Activated CD4-positive, alpha-beta memory T cell treated with anti-CD3 and anti-CD28 coated beads for 36 hours (primary cell): ENCODE results near the gene SHB. TPM values are rescaled to one million over a fixed set of nuclear protein-coding genes. Genes with fewer than 3 reads are reported as not detected.

Experiments used
- CTCF ChIA-PET: fragments of 350-600 bp; sonication (Branson Sonifier 250); formaldehyde crosslinking; loops from one replicate; lab custom pipeline; 2021; ENCODE audit warnings: antibody characterized with exemption, inconsistent platforms; lab: Charles Lee
- POLR2A ChIA-PET: fragments of 350-600 bp; sonication (Branson Sonifier 250); formaldehyde crosslinking; loops from one replicate; lab custom pipeline; 2021; ENCODE audit warnings: antibody characterized with exemption; lab: Charles Lee
- DNase-seq: peaks from one replicate; pipeline ENCODE4 v3.0.0-alpha.2; 2020
- H3K27ac Mint-ChIP-seq: one replicate; pipeline ENCODE4 v1.8.0; 2021; ENCODE audit warnings: mixed read lengths
- H3K27me3 Mint-ChIP-seq: one replicate; pipeline ENCODE4 v1.8.0; 2021; ENCODE audit warnings: mixed read lengths
- H3K36me3 Mint-ChIP-seq: one replicate; pipeline ENCODE4 v1.8.0; 2021; ENCODE audit warnings: mixed read lengths
- H3K4me1 Mint-ChIP-seq: one replicate; pipeline ENCODE4 v1.8.0; 2021; ENCODE audit warnings: low read depth, mixed read lengths
- H3K4me3 Mint-ChIP-seq: one replicate; pipeline ENCODE4 v1.8.0; 2021; ENCODE audit warnings: mild to moderate bottlenecking, mixed read lengths
- H3K9me3 Mint-ChIP-seq: one replicate; pipeline ENCODE4 v1.8.0; 2021; ENCODE audit warnings: mixed read lengths
- intact Hi-C: fragments of 100-400 bp; cut with micrococcal nuclease; formaldehyde crosslinking; loops from one replicate; pipeline ENCODE4 v1.15.1; 2023
- total RNA-seq, 2 experiments: library from RNA; stranded (reverse); gene quantifications; one replicate each; pipeline ENCODE4 v1.2.3, GENCODE V29; 2021

Gene SHB
- total RNA-seq, 2 experiments from 2014 or later, result 1.1 to 1.2 TPM

DNA sequence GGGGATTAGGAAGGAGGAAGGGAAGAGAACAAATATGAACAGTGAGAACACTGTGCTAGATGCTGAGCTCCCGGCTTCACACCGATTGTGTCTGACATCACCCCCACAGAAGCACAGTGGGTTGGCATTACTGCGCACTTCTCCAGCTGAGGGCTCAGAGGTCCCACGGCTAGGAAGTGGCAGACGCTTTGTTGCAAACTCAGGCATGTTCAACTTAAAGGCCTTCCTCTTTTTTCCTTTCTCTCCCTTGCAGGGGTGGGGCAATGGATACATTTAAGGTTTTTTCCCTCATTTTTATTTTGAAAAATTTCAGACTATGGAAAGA lies 15.5 kb upstream of the SHB start:
- Mint-ChIP-seq H3K9me3 (no peaks in the 10 kb centered on the region), H3K27me3 (peaks cover 14% of the 10 kb centered on the region), H3K36me3 (no peaks in the 10 kb centered on the region), H3K4me1 (no peaks in the 10 kb centered on the region), H3K4me3 (no peak overlapping the region), H3K27ac (no peak overlapping the region)
- no peak for DNase-seq
- ChIA-PET POLR2A (no interaction called here), CTCF (interaction anchor here (1.7 to 2.6 kb wide), 2 partner anchors 76 to 171 kb away, joined by 5 to 8 read pairs; no protein-coding TSS in a partner anchor)
- intact Hi-C loops, result loop anchor here (10.0 kb wide), 1 partner anchor 280 kb away; no protein-coding TSS in a partner anchor

DNA sequence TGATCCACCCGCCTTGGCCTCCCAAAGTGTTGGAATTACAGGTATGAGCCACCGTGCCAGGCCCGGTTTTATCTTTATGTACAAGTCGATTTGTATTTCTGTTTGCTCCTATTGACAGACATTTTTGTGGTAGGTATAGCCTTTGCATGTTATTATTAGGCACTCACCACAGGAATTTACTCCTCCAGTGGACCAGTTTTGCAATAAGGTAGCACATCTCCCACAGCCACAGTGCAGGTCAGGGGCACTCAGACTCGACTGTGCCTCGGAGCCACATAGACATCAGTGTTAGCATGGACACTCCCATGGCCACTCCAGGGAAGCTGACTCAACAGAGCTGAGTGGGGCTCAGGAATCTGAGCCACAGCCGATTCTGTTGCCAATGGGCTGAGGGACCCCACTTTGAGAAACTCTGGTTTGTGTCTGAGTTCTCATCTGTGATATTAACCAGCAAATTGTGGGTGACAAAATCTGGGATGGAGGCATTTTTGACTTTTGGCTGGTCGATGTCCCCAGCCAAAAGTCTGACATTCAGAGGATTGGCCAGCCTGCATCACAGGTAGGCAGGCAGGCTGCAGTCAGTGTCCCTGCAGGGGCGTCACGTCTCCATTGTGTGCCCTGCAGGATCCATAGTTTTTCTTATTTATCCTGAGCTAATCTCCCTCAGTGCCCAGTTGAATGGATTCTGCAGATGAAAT lies 15.0 kb upstream of the SHB start:
- no peaks in the 10 kb centered on the region for H3K9me3 Mint-ChIP-seq
- H3K4me3 Mint-ChIP-seq, result no peak overlapping the region
- CTCF ChIA-PET, result interaction anchor here (1.7 to 2.6 kb wide), 2 partner anchors 76 to 170 kb away, joined by 5 to 8 read pairs; no protein-coding TSS in a partner anchor
- DNase-seq, result no peak
- H3K36me3 Mint-ChIP-seq, result no peaks in the 10 kb centered on the region
- H3K27me3 Mint-ChIP-seq, result peaks cover 17% of the 10 kb centered on the region
- no peaks in the 10 kb centered on the region for H3K4me1 Mint-ChIP-seq
- POLR2A ChIA-PET, result no interaction called here
- no peak overlapping the region for H3K27ac Mint-ChIP-seq
- intact Hi-C loops, result loop anchor here (10.0 kb wide), 1 partner anchor 281 kb away; no protein-coding TSS in a partner anchor

DNA sequence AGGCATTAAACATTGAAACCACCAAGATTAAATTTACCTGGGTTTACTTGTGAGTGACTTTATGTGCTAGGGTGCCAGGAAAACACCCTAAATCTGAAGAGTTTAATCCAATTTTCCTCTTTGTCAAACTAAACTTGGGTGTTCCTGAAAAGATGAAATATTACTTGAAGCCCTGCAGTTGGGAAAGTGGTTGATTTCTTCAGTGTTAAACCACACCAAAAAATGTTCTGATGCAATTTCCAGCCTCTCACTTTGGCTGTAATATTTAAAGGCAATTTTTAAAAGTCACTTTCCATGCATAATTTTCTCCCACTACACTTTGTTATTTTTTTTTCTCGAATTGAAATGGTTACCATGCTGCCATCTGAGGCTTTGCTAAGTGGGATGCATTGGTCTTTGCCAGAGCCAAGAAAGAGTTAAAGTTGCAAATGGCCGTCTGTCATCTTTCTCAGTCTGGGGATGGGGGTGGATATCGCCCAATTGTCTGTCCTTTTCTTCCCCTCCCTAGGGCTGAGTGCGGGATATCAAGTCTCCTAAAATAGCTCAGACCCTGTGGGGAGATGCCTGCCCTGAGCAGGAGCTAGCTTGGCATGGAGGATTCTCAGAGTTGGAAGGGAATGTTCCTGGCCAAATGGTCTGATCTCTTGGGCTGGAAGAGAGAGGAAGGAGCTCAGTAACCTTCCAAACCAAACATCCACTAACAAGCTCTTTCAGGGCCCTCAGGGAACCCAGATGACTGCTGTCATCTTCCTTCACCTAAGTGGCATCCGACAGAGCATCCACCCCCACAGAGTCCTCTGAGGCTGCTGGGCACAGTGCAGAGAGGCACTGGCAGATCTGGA lies 13.6 kb upstream of the SHB start:
- POLR2A ChIA-PET, result no interaction called here

DNA sequence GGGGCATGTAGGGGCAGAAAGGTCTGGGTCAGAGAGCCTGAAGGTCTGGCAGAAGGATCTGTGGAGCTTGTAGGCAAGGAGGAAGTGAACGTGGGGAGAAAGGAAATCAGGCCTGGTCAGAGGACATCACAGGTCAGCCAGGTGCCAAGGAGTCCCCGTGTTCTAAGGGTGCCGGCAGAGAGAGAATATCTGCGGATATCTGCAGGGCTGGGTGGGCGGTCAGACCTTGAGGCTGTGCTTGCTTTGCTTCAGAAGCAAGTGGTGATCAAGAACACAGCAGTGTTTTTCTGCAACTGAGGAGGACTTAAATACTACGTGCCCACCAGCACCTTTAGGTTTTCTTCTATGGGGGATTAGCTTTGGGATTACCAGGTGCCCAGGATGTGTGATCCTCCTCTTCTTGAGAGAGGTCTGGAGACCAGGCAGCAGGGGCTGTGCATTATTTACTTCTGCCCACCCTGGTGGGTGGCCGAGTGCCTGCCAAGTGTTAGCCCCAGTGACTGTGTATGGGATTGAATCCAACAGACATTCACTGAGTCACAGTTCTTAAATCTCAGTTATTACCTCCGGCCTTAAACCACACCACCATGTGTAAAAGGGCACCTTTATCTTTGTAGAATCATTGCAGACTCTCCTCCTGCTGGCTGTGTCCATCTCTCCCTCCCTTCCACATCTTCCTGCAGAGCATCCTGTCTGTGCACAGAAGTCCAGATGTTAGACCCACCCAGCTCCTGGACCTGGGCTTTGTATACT lies 12.5 kb upstream of the SHB start:
- intact Hi-C loops, result loop anchor here (10.0 kb wide), 1 partner anchor 283 kb away; no protein-coding TSS in a partner anchor
- Mint-ChIP-seq H3K4me1 (no peaks in the 10 kb centered on the region), H3K27ac (no peak overlapping the region), H3K9me3 (no peaks in the 10 kb centered on the region), H3K27me3 (peaks cover 16% of the 10 kb centered on the region), H3K36me3 (no peaks in the 10 kb centered on the region), H3K4me3 (no peak overlapping the region)
- ChIA-PET CTCF (no interaction called here), POLR2A (no interaction called here)
- DNase-seq, result no peak

More for the DNA sequence above, 13.6 kb upstream of the SHB start:
- no peaks in the 10 kb centered on the region for H3K36me3 Mint-ChIP-seq
- H3K4me3 Mint-ChIP-seq, result no peak overlapping the region
- intact Hi-C loops, result loop anchor here (10.0 kb wide), 1 partner anchor 282 kb away; no protein-coding TSS in a partner anchor
- H3K27me3 Mint-ChIP-seq, result peaks cover 17% of the 10 kb centered on the region
- no peaks in the 10 kb centered on the region for H3K9me3 Mint-ChIP-seq
- no peaks in the 10 kb centered on the region for H3K4me1 Mint-ChIP-seq
- CTCF ChIA-PET, result interaction anchor here (2.6 kb wide), 1 partner anchor 169 kb away, joined by 8 read pairs; no protein-coding TSS in a partner anchor
- no peak overlapping the region for H3K27ac Mint-ChIP-seq
- no peak for DNase-seq

DNA sequence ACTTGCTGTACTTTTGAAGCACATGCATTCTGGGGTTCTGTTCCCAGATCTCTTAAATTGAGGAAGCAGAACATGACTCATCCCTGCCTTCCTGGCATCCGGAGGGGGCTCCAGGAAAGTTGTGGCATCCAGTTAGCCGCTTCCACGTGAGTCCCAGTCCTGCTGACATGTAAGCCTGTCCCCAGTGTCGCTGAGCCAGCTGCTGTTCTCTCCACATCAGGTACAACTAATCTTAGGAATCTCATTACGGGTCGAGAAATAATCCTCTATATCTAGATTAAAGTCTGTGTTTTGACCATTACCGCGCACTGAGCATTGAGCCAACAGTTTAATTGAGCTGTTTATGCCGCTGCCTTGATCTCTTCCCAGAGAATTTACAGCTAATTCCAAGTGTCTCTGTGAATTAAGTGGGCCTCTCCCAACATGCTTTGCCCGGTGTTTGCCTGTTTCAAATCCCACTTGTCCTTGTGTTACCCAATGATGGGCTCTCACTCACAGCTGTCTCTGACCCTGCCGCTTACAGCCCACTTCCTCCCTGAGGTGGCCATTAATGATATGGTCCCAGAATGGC lies 10.5 kb upstream of the SHB start:
- Mint-ChIP-seq H3K4me1 (no peaks in the 10 kb centered on the region), H3K4me3 (no peak overlapping the region), H3K27me3 (peaks cover 13% of the 10 kb centered on the region), H3K36me3 (no peaks in the 10 kb centered on the region), H3K9me3 (peaks cover 5% of the 10 kb centered on the region), H3K27ac (no peak overlapping the region)
- DNase-seq, result no peak
- intact Hi-C loops, result loop anchor here (10.0 kb wide), 1 partner anchor 285 kb away; no protein-coding TSS in a partner anchor
- ChIA-PET POLR2A (no interaction called here), CTCF (interaction anchor here (4.7 kb wide), 1 partner anchor 8 kb away, joined by 22 read pairs; no protein-coding TSS in a partner anchor)

DNA sequence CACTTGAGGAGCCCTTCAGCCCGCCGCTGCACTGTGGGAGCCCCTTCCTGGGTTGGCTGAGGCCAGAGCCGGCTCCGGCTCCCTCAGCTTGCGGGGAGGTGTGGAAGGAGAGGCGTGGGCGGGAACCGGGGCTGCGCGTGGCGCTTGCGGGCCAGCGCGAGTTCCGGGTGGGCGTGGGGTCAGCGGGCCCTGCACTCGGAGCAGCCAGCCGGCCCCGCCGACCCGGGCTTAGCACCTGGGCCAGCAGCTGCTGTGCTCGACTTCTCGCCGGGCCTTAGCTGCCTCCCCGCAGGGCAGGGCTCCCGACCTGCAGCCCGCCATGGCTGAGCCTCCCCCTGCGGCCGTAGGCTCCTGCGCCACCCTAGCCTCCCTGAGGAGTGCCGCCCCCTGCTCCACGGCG lies 6.2 kb upstream of the SHB start:
- intact Hi-C loops, result no loop called here
- H3K27me3 Mint-ChIP-seq, result peaks cover 8% of the 10 kb centered on the region
- DNase-seq, result no peak
- ChIA-PET CTCF (no interaction called here), POLR2A (no interaction called here)
- no peak overlapping the region for H3K27ac Mint-ChIP-seq
- peaks cover 5% of the 10 kb centered on the region for H3K9me3 Mint-ChIP-seq
- H3K4me3 Mint-ChIP-seq, result no peak overlapping the region
- H3K36me3 Mint-ChIP-seq, result no peaks in the 10 kb centered on the region
- no peaks in the 10 kb centered on the region for H3K4me1 Mint-ChIP-seq

DNA sequence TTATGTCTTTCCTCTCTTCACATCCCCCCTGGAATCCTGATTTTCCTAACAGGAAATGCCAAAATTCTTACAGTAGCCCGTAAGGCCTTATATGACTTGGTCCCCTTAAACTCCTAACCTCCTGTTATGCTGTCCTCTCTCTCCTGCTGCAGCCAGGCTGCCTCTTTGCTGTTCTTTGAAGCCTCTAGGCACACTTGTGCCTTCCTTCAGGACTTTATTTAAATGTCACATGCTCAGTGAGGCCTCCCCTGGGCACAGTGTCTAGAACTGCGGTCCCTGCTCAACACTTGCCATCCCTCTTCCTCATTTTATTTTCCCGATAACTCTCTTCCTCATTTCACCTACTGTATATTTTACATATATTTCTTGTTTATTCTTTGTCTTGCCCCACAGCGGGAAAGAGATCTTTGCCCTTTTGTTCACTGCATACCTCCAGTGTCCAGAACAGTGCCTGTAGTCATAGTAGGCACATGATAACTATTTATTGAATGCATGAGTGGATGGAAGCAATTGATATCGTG lies 5.5 kb upstream of the SHB start:
- intact Hi-C loops, result no loop called here
- ChIA-PET POLR2A (no interaction called here), CTCF (no interaction called here)
- no peaks in the 10 kb centered on the region for H3K36me3 Mint-ChIP-seq
- peaks cover 3% of the 10 kb centered on the region for H3K4me1 Mint-ChIP-seq
- DNase-seq, result no peak
- peaks cover 5% of the 10 kb centered on the region for H3K27me3 Mint-ChIP-seq
- no peak overlapping the region for H3K4me3 Mint-ChIP-seq
- peaks cover 5% of the 10 kb centered on the region for H3K9me3 Mint-ChIP-seq
- H3K27ac Mint-ChIP-seq, result no peak overlapping the region

DNA sequence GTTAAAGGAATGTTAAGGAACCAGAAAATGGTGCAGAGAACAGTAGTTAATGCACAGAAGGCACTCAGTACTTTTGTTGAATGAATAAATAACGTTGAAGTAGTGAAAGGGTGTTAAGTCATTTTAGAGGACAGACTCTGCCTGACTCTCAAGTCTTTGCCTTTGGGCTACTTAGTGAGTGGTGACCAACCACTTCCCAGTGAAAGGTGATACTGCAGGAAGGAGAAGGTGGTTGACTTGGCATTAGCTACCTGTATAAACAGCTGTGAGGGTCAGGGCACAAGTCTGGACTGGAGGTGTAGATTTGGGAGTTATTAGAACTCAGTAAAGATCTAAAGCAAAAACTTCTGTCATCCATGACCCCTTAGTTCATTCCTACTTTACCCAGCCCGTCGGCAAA lies 4.9 kb upstream of the SHB start:
- no peaks in the 10 kb centered on the region for H3K36me3 Mint-ChIP-seq
- DNase-seq, result no peak
- intact Hi-C loops, result no loop called here
- H3K4me1 Mint-ChIP-seq, result peaks cover 3% of the 10 kb centered on the region
- no peak overlapping the region for H3K4me3 Mint-ChIP-seq
- H3K27me3 Mint-ChIP-seq, result peaks cover under 1% of the 10 kb centered on the region
- POLR2A ChIA-PET, result no interaction called here
- peaks cover 5% of the 10 kb centered on the region for H3K9me3 Mint-ChIP-seq
- no peak overlapping the region for H3K27ac Mint-ChIP-seq
- CTCF ChIA-PET, result no interaction called here

DNA sequence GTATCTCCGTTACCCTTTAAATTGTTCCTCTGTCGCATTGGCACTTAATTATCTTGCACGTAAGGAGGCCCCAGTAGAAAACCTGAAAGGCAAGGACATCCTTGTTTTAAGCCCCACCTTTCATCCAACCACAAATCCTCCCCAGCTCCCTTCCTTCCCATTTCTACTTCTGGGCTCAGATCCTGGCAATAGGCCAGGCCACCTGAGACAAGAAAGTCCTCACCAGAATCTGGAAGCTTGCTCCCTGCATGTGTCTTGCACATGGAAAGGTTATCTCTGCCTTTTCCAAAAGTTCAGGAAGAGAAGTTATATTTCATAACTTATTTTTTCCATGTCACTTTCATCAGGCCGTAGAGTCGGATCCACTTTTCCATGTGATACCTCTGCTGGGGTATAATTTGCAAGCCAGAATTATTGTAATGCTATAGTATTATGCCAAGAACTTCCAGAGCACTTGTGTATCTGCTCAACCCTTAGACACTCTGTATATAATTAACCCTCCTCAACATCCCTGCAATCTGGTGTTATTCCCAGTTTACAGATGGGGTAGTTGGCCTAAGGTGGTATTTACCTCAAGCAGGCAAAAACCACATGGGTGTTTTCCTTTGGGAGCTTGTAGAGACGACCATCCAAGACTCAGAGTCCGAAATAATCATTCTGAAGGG lies 2.6 kb upstream of the SHB start:
- Mint-ChIP-seq H3K27me3 (peaks cover 4% of the 10 kb centered on the region), H3K4me1 (peaks cover 12% of the 10 kb centered on the region), H3K36me3 (no peaks in the 10 kb centered on the region), H3K9me3 (peaks cover 5% of the 10 kb centered on the region), H3K27ac (no peak overlapping the region), H3K4me3 (no peak overlapping the region)
- ChIA-PET CTCF (interaction anchor here (1.0 to 2.1 kb wide), 6 partner anchors 11 to 168 kb away, joined by 3 to 10 read pairs (median 5); partner anchors contain the start of gene SLC25A51), POLR2A (no interaction called here)
- intact Hi-C loops, result no loop called here
- DNase-seq, result no peak

DNA sequence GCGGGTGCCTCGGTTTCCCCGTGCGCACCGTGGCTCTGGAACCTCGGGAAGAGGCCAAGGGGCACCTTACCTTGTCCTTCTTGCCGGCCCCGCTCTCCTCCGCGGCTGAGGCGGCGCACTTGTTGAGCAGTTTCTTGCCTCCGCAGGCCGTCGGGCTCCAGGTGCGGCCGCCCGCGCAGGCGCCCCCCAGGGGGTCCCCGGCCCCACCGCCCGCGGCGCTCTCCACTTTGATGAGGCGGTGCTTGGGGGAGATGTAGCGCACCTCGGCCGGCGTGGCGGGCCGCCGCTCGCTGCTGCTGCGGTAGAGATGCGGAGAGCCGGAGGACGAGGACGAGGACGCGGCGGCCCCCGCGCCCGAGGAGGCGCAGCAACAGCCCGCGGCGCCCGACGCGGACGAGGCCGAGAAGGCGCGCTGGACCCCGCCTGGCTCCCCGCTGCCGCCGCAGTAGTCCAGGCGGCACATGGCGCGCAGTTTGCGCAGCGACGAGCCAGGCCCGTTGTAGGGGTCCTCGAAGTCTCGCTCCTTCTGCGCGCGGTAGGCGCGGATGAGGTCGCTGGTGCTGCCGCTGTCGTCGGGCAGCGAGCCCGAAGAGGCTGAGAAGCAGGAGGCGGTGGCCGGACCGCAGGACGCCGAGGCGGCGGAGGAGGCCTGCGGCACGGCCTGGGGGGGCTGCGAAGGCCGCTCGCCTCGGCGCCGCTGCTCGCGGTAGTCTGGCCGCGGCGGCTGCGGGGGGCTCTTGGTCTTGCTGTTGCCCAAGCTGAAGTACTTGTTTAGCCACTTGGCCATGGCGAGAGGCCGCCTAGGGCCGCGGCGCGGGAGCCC lies 957 bp downstream of the SHB start:
- CTCF ChIA-PET, result interaction anchor here (0.9 to 2.7 kb wide), 7 partner anchors 20 to 165 kb away, joined by 3 to 22 read pairs (median 4); no protein-coding TSS in a partner anchor
- Mint-ChIP-seq H3K4me3 (peak overlapping the region; percentile 70), H3K36me3 (no peaks in the 10 kb centered on the region), H3K4me1 (peaks cover 19% of the 10 kb centered on the region), H3K27ac (no peak overlapping the region), H3K9me3 (no peaks in the 10 kb centered on the region), H3K27me3 (peaks cover 6% of the 10 kb centered on the region)
- POLR2A ChIA-PET, result no interaction called here
- DNase-seq, result no peak
- intact Hi-C loops, result loop anchor here (2.0 to 10.0 kb wide), 5 partner anchors 61 to 581 kb away; partner anchors contain the start of genes POLR1E, SLC25A51 and TRMT10B
